ENCODE results near the gene IRF7.

The IRF7 gene

DNA sequence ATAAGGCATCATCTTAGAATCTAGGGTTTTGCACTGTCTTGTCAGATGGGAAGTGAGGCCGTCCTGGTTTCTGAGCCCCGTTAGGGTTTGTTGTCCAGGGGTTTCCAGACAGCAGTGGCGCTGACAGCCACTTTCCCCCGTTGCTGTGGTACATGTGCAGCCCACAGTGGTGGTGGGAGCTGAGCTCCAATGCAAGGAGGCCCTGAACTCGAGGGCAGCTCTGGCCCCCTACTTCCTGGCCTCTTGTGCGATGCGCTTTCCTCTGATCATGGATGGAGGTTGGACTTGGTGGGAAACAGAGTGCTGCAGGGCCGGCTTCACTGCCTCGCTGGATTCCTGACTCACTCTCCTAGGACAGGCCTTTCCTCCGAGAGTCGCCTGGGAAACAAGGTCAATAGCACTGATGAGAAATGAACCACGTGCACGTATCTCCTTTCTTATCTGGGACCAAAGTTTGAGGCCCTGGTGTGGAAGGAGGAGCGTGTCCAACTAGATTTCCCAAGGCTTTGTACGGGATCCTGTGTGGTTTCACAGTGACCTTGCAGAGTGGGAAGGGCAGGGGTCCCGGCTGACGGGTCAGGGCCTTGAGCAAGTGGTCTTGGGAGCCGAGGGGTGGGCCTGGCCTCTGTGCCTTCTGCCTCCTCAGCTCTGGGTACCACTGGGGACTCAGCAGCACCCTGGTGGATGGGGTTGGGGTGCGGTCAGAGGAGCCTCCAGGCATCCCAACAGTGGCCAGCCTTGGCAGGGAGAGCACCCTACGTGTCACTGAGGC, 35.7 kb downstream of the IRF7 start:
- Mint-ChIP-seq H3K27ac (peak overlapping the region in 1 of 3 experiments; percentile 27), H3K27me3 (ENCODE audit: low read depth) (peaks cover 8% of the 10 kb centered on the region), H3K36me3 (ENCODE audit: low read depth) (peaks cover 15% of the 10 kb centered on the region), H3K9me3 (no peaks in the 10 kb centered on the region), H3K4me3 (peak overlapping the region; percentile 67 to 93 (median 83)), H3K4me1 (peaks cover 21% of the 10 kb centered on the region)
- TF ChIP-seq, protein P1, sequence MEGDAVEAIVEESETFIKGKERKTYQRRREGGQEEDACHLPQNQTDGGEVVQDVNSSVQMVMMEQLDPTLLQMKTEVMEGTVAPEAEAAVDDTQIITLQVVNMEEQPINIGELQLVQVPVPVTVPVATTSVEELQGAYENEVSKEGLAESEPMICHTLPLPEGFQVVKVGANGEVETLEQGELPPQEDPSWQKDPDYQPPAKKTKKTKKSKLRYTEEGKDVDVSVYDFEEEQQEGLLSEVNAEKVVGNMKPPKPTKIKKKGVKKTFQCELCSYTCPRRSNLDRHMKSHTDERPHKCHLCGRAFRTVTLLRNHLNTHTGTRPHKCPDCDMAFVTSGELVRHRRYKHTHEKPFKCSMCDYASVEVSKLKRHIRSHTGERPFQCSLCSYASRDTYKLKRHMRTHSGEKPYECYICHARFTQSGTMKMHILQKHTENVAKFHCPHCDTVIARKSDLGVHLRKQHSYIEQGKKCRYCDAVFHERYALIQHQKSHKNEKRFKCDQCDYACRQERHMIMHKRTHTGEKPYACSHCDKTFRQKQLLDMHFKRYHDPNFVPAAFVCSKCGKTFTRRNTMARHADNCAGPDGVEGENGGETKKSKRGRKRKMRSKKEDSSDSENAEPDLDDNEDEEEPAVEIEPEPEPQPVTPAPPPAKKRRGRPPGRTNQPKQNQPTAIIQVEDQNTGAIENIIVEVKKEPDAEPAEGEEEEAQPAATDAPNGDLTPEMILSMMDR (IDR thresholded peaks at IDR 0.05; ENCODE audit: unreplicated experiment in 3 of 3), result no peak

DNA sequence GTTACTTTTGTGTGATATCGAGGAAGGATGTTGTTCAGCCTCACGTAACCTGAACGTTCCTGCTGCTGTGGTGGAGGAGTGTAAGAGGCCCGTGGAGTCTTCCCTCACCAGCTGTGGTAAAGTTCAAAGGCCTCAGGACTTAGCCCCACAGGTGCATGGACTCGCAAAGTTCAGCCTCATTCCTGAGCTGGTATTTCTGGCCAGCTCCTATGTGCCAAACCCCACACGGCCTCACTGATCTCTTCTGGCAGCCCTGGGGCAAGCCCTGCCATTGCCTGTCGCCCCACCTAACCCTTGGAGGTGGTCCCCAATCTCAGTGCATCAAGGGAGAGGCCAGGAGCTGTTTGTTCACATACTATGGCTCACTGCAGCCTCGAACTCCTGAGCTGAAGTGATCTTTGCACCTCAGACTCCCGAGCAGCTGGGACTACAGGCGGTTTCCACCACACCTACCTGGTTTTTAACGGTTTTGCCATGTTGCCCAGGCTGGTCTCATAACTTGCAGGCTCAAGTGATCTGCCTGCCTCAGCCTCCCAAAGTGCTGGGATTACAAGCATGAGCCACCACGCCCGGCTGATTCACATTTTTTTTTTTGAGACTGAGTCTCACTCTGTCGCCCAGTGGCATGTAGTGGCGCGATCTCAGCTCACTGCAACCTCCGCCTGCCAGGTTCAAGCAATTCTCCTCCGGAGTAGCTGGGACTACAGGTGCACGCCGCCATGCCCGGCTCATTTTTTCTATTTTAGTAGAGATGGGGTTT, 37.3 kb downstream of the IRF7 start:
- Mint-ChIP-seq H3K9me3 (no peaks in the 10 kb centered on the region), H3K27ac (peak overlapping the region in 2 of 3 experiments; percentile 49 to 51), H3K36me3 (ENCODE audit: low read depth) (peaks cover 9% of the 10 kb centered on the region), H3K4me1 (peaks cover 34% of the 10 kb centered on the region), H3K4me3 (peak overlapping the region; percentile 89 to 93 (median 92)), H3K27me3 (ENCODE audit: low read depth) (peaks cover 18% of the 10 kb centered on the region)
- TF ChIP-seq, protein P1 (IDR thresholded peaks at IDR 0.05; ENCODE audit: unreplicated experiment in 3 of 3), result no peak

DNA sequence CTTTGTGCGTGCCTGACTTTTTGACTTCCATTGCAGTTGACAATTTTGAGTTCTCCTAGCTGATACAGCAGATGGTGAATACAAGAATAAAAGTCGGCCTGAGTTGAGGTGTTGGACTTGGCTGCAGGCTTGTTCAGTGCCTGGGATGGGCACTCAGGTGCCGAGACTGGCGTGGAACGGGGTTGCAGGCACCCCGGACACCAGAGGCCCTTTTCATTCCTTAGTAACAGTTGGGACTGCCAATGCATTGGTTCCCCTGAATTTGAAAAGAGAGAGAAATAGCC, 38.2 kb downstream of the IRF7 start:
- H3K27ac Mint-ChIP-seq, result peak overlapping the region; percentile 74 to 92 (median 88)
- H3K4me3 Mint-ChIP-seq, result peak overlapping the region; percentile 89 to 93 (median 92)
- H3K36me3 Mint-ChIP-seq (ENCODE audit: low read depth), result peaks cover 9% of the 10 kb centered on the region
- TF ChIP-seq, protein P1 (IDR thresholded peaks at IDR 0.05; ENCODE audit: unreplicated experiment in 3 of 3), result no peak
- H3K9me3 Mint-ChIP-seq, result no peaks in the 10 kb centered on the region
- H3K4me1 Mint-ChIP-seq, result peaks cover 34% of the 10 kb centered on the region
- peaks cover 22% of the 10 kb centered on the region for H3K27me3 Mint-ChIP-seq (ENCODE audit: low read depth)

DNA sequence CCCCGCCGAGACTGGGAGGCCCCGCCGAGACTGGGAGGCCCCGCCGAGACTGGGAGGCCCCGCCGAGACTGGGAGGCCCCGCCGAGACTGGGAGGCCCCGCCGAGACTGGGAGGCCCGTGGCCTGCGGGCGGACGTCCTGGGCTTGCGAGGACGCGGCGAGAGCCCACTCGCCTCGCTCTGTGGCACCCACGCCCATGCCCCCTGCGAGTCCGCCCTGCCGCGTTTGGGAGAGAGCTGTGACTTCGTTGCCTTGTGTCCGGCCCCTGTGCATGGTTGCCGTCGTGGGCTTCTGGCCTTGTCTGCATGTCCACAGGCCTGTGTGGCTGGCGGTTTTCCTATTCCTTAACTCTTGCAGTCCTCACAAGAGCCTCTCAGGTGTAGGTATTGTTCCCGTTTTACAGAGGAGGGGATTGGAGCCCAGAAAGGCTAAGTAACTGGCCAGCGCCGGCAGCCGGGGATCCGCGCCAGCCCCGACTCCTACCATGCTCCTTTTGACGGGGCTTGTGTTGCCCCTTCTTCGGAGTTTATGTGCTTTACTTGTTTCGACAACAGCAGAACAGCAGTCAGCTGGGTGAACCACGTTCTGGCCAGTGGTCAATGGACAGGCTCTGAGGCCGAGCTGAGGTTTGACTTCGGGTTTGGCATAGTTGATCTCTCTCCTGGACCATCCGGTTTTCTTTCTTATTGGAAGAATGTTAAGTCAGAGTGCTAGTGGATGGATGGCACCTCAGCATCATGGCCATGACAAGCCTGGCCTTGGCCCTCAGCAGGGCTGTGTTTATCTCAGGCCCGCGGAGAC, 38.7 kb downstream of the IRF7 start:
- Mint-ChIP-seq H3K36me3 (ENCODE audit: low read depth) (peaks cover 9% of the 10 kb centered on the region), H3K4me1 (peaks cover 34% of the 10 kb centered on the region), H3K27ac (peak overlapping the region; percentile 74 to 92 (median 88)), H3K27me3 (ENCODE audit: low read depth) (peaks cover 22% of the 10 kb centered on the region), H3K4me3 (peak overlapping the region; percentile 89 to 93 (median 92)), H3K9me3 (no peaks in the 10 kb centered on the region)
- TF ChIP-seq, protein P1 (IDR thresholded peaks at IDR 0.05; ENCODE audit: unreplicated experiment in 3 of 3), result no peak

DNA sequence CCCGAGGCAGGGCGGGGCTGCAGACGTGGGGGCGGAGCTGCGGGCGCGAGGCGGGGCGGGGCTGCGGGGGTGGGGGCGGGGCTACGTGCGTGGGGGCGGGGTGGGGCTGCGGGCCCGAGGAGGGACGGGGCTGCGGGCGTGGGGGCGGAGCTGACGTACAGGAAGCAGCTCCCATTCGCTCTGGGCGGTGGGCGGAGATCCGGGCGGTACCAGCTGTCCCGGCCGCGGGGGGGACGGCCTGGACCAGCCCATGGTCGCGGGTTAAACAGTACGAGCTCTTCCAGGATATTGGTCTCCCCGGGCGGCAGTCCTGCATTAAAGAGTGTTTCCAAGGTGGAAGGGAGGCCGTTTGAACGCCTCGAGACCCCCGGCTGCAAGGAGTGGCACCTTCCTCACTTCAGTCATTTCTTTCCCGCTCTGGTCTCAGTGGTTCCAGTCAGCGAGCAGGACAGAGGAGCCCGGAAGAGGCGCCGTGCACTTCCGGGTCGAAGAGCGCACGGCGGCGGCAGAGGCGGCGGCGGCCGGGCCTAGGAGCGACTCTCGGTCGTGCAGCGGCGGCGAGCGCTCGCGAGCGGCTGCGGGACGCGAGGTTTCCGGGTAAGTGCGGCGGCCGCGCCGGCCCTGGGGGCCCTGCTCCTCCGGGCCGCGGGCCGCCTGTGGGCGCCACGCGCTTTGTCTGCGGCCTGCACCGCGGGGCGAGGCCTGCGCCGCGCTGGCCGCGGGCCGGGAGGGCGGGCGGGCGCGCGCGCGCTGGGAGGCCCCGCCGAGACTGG, 39.6 kb downstream of the IRF7 start, which contains the start of gene PHRF1:
PHRF1 (plus strand) TSS at position 475 of the 773 bp plus-strand sequence. CDS start 5,043 bp downstream, outside the sequence.
- H3K4me3 Mint-ChIP-seq, result peak within 1 kb of the TSS; percentile 89 to 94 (median 92)
- TF ChIP-seq, protein P1 (IDR thresholded peaks at IDR 0.05; ENCODE audit: unreplicated experiment in 3 of 3), result no peak
- H3K27ac Mint-ChIP-seq, result peak within 1 kb of the TSS; percentile 97 to 99 (median 98)
- peaks cover 2% of the 10 kb centered on the region for H3K36me3 Mint-ChIP-seq (ENCODE audit: low read depth)
- H3K9me3 Mint-ChIP-seq, result no peaks in the 10 kb centered on the region
- peaks cover 22% of the 10 kb centered on the region for H3K27me3 Mint-ChIP-seq (ENCODE audit: low read depth)
- H3K4me1 Mint-ChIP-seq, result peaks cover 28% of the 10 kb centered on the region
